ENCODE measurements around the gene SMIM3. TPM values are rescaled to one million over a fixed set of nuclear protein-coding genes. Genes with fewer than 3 reads are reported as not detected.

Gene SMIM3
- total and polyA plus RNA-seq, 2 of the 8 experiments (the other 6 are each of a cell fraction or from before 2014, with no cell fraction given), result 10.4 to 15.7 TPM

DNA sequence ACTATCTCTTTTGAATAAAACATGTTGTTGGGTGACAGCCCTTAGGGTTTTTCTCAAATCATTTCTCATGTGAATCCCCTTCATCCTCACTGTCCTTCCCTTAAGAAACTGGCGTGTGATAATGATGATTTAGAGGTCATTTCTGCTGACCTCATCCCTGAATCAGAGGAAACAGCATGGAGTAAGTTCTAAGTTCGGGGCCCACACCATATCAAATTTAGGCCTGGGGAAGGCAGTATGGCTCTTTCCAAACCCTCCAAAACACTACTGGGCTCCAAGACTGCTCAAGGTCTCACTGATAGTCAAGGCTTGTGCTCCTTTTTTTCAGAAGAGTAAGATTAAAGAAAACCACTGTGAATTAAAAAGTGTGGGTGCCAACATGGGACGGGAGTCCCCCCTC lies 872 bp upstream of the SMIM3 start:
- POLR2A ChIA-PET (ENCODE audit: partially characterized antibody), result interaction anchor here (0.7 to 2.5 kb wide), 6 partner anchors 9 to 77 kb away, joined by 3 to 10 read pairs (median 4); partner anchors contain the start of genes DCTN4 and RBM22
- DNase-seq (ENCODE audit: low read depth in 1 of 2, low spot score in 2 of 2) (no peak), FAIRE-seq (no peak)
- peaks cover 3 to 11% (median 5%) of the 10 kb centered on the region in 4 experiments; a peak in 5 of 7 replicates for H3K4me1 ChIP-seq (replicated peaks in 1 of 4; ENCODE audit: control insufficient read depth in 3 of 4, insufficient read depth in 4 of 4, low read length in 3 of 4)
- 0 out of 2 replicates have a peak overlapping the region, but pooled peaks have one; percentile 53 for H2BK12ac ChIP-seq (ENCODE audit: low read depth, low read length)
- peak overlapping the region in 1 of 4 experiments; percentile 80; a peak in 1 of 8 replicates for H3K4me3 ChIP-seq (ENCODE audit: extremely low read depth in 1 of 4, insufficient read depth in 2 of 4, low read depth in 3 of 4, low read length in 4 of 4)
- no peak overlapping the region for H3K23ac ChIP-seq (ENCODE audit: insufficient read length)
- no peak overlapping the region for H3K14ac ChIP-seq (ENCODE audit: insufficient read length)
- no peak overlapping the region for H2BK120ac ChIP-seq (replicated peaks; ENCODE audit: low read depth, low read length)
- H3K9me3 ChIP-seq (ENCODE audit: insufficient read depth in 2 of 2, low read depth in 1 of 2, low read length in 1 of 2), result no peaks in the 10 kb centered on the region
- no peaks in the 10 kb centered on the region for H4K20me1 ChIP-seq (replicated peaks in 1 of 2; ENCODE audit: control insufficient read depth in 1 of 2, insufficient read depth in 2 of 2, low read length in 2 of 2)
- H2BK5ac ChIP-seq (ENCODE audit: low read depth, low read length), result no peak overlapping the region
- H3K4me2 ChIP-seq (ENCODE audit: insufficient read depth in 1 of 2, low read depth in 2 of 2, low read length in 2 of 2), result peak overlapping the region; percentile 68 to 92
- H3K56ac ChIP-seq (replicated peaks; ENCODE audit: insufficient read length, low read depth, low read length), result no peak overlapping the region
- H3K79me1 ChIP-seq (ENCODE audit: low read depth, low read length), result no peaks in the 10 kb centered on the region
- H3K36me3 ChIP-seq (ENCODE audit: control insufficient read depth in 2 of 4, insufficient read depth in 4 of 4, low read length in 3 of 4), result 0 out of 8 replicates have a peak, but pooled peaks cover 0 to 3% (median 0%) of the 10 kb centered on the region in 4 experiments
- WGBS, 2 experiments (ENCODE audit: extremely low coverage in 1 of 2, insufficient coverage in 1 of 2, insufficient read length in 1 of 2, insufficient replicate concordance in 2 of 2, low coverage in 1 of 2, low lambda C conversion rate in 2 of 2, missing lambda C conversion rate in 1 of 2), result 84% methylated on average over 3 of the region's 3 CpGs; no CpG with 5 or more reads in 1 of the 2 experiments
- H3K4ac ChIP-seq (replicated peaks; ENCODE audit: insufficient read length, low read depth, low read length), result no peak overlapping the region
- H2BK15ac ChIP-seq (ENCODE audit: low read length), result no peak overlapping the region
- no peak overlapping the region for H3K9ac ChIP-seq (replicated peaks in 1 of 4; ENCODE audit: extremely low read depth in 1 of 4, low read depth in 3 of 4, low read length in 3 of 4)
- peaks cover 7% of the 10 kb centered on the region; the same call in 1 of the 2 replicates for H3K23me2 ChIP-seq (ENCODE audit: low read depth, low read length)
- H4K5ac ChIP-seq (ENCODE audit: insufficient read length, low read depth, low read length), result no peak overlapping the region
- no peak overlapping the region for H3K27ac ChIP-seq (ENCODE audit: low read depth, low read length)
- peaks cover 0 to 8% (median 0%) of the 10 kb centered on the region in 4 experiments; a peak in 3 of 7 replicates for H3K27me3 ChIP-seq (replicated peaks in 1 of 4; ENCODE audit: control insufficient read depth in 3 of 4, extremely low read depth in 1 of 4, insufficient read depth in 3 of 4, low read length in 3 of 4)
- CTCF ChIA-PET (ENCODE audit: partially characterized antibody), result interaction anchor here (0.7 to 6.5 kb wide), 8 partner anchors 9 to 217 kb away, joined by 3 to 40 read pairs (median 10); partner anchors contain the start of genes DCTN4 and IRGM
- H3K79me2 ChIP-seq (ENCODE audit: control insufficient read depth in 1 of 2, insufficient read depth in 2 of 2, low read length in 2 of 2), result no peaks in the 10 kb centered on the region
- no peak overlapping the region for H4K91ac ChIP-seq (replicated peaks; ENCODE audit: insufficient read length, low read length)
- H2AFZ ChIP-seq (ENCODE audit: low read length), result no peak overlapping the region
- no peak overlapping the region for H2AK5ac ChIP-seq (ENCODE audit: low read depth, low read length)
- H2BK20ac ChIP-seq (ENCODE audit: low read length), result no peak overlapping the region
- no peak overlapping the region for H4K8ac ChIP-seq (ENCODE audit: extremely low read depth, insufficient read depth, low read length)
- H3K18ac ChIP-seq (ENCODE audit: extremely low read depth, low read length), result no peak overlapping the region
- TF ChIP-seq GABPA (IDR thresholded peaks at IDR 0.05; ENCODE audit: borderline replicate concordance, insufficient read depth, low read length) (no peak), CTBP2 (IDR thresholded peaks at IDR 0.05; ENCODE audit: borderline replicate concordance, insufficient read depth, insufficient read length, low read length) (no peak), KDM4A (IDR thresholded peaks at IDR 0.05; ENCODE audit: low read depth, low read length, severe bottlenecking) (no peak), BCL11A (IDR thresholded peaks at IDR 0.05; ENCODE audit: low read depth in 2 of 2, low read length in 2 of 2) (no peak), CREB1 (IDR thresholded peaks at IDR 0.05) (no peak), TCF12 (IDR thresholded peaks at IDR 0.05; ENCODE audit: low read depth, low read length) (no peak), ASH2L (IDR thresholded peaks at IDR 0.05; ENCODE audit: low read length) (no peak), KDM1A (IDR thresholded peaks at IDR 0.05; ENCODE audit: borderline replicate concordance, low read length) (no peak), RAD21 (IDR thresholded peaks at IDR 0.05 in 1 of 2, conservative IDR thresholded peaks at IDR 0.05 in 1 of 2; ENCODE audit: low read depth in 2 of 2, low read length in 2 of 2) (no peak), SIN3A (conservative IDR thresholded peaks at IDR 0.05 in 1 of 2, IDR thresholded peaks at IDR 0.05 in 1 of 2; ENCODE audit: low read depth in 1 of 2, low read length in 2 of 2) (no peak), POLR2AphosphoS5 (IDR thresholded peaks at IDR 0.05; ENCODE audit: low read depth, low read length) (no peak), TAF7 (optimal IDR thresholded peaks at IDR 0.05; ENCODE audit: borderline replicate concordance, low read depth, low read length) (no peak)
